GM12878 (cell line): ENCODE results near the gene SLC12A5. TPM values are rescaled to one million over a fixed set of nuclear protein-coding genes. Genes with fewer than 3 reads are reported as not detected.

Source experiments
- ATAC-seq: fragments of 200-7000 bp; cut with Tn5 transposase; 3 replicates; pipeline ENCODE4 v1.9.1; 2020; ENCODE audit warnings: mild to moderate bottlenecking, moderate library complexity
- BruUV-seq: library from RNA; stranded (reverse); fragments of 400-500 nt; replicated peaks from 2 replicates; lab custom pipeline; 2021; lab: Mats Ljungman, UMichigan
- CTCF ChIA-PET: fragments of 300-600 bp; sonication (Branson Sonifier 250); formaldehyde crosslinking; extraction: SDS; loops from one replicate; lab custom pipeline; 2021; ENCODE audit warnings: inconsistent platforms; lab: Yijun Ruan, JAX
- POLR2A ChIA-PET: fragments of 350-600 bp; formaldehyde crosslinking; extraction: SDS; loops from one replicate; lab custom pipeline; 2021; ENCODE audit warnings: inconsistent platforms; lab: Charles Lee
- RAD21 ChIA-PET: fragments of 300-600 bp; sonication (Branson Sonifier 250); formaldehyde crosslinking; loops from one replicate; lab custom pipeline; 2023; ENCODE audit warnings: antibody characterized with exemption; ENCODE audit not compliant: unreplicated experiment; lab: Charles Lee
- SMC1A ChIA-PET: fragments of 300-600 bp; sonication (Branson Sonifier 250); formaldehyde crosslinking; loops from one replicate; lab custom pipeline; 2023; ENCODE audit not compliant: unreplicated experiment, uncharacterized antibody; lab: Charles Lee
- DNase-seq: peaks from one replicate; pipeline ENCODE4 v3.0.0-alpha.2; 2011; ENCODE audit warnings: low read depth, low spot score
- FAIRE-seq: peaks from 3 replicates; lab custom pipeline; 2011; peaks lifted over from hg19 to GRCh38; lab: Jason Lieb, UNC
- H2AFZ ChIP-seq: 2 replicates; pipeline ENCODE4 v1.6.0; 2011; ENCODE audit warnings: low read depth, low read length, control low read depth; ENCODE audit not compliant: control insufficient read depth
- H3K27ac ChIP-seq: 2 replicates; pipeline ENCODE4 v1.5.1; 2011; ENCODE audit warnings: control low read depth; ENCODE audit not compliant: control insufficient read depth, insufficient read depth
- H3K27me3 ChIP-seq, 2 experiments: replicated peaks in 1 of 2; 2 replicates each; pipeline versions ENCODE4 v1.6.0 to v1.6.1; 2011; ENCODE audit warnings: low read length in 1 of 2; ENCODE audit not compliant: control insufficient read depth in 2 of 2, insufficient read depth in 2 of 2
- H3K36me3 ChIP-seq, 2 experiments: 2 replicates each; pipeline ENCODE4 v1.5.1; 2011; ENCODE audit warnings: low read length in 1 of 2; ENCODE audit not compliant: control insufficient read depth in 2 of 2, insufficient read depth in 2 of 2
- H3K4me1 ChIP-seq: 2 replicates; pipeline ENCODE4 v1.6.1; 2011; ENCODE audit warnings: mild to moderate bottlenecking, low read length, moderate library complexity, mixed read lengths; ENCODE audit not compliant: control insufficient read depth, insufficient read depth
- H3K4me2 ChIP-seq: 2 replicates; pipeline ENCODE4 v1.6.0; 2011; ENCODE audit warnings: control low read depth; ENCODE audit not compliant: control insufficient read depth, insufficient read depth
- H3K4me3 ChIP-seq: fragments of 200-600 bp; sonication (generic); 2 replicates; pipeline ENCODE4 v1.5.1; 2016
- H3K79me2 ChIP-seq: 2 replicates; pipeline ENCODE4 v1.6.0; 2011; ENCODE audit warnings: low read length; ENCODE audit not compliant: control insufficient read depth, insufficient read depth
- H3K9ac ChIP-seq: 2 replicates; pipeline ENCODE4 v1.8.0; 2011; ENCODE audit warnings: low read length, control low read depth, mixed read lengths; ENCODE audit not compliant: control insufficient read depth, insufficient read depth
- H3K9me3 ChIP-seq: replicated peaks from 3 replicates; pipeline ENCODE4 v1.5.1; 2011; ENCODE audit warnings: mild to moderate bottlenecking, low read length; ENCODE audit not compliant: control insufficient read depth, insufficient read depth
- H4K20me1 ChIP-seq: 2 replicates; pipeline ENCODE4 v1.6.0; 2011; ENCODE audit not compliant: control insufficient read depth, insufficient read depth
- PRDM15 ChIP-seq: fragments of 450-650 bp; formaldehyde crosslinking; IDR thresholded peaks from 2 replicates; pipeline ENCODE4 v1.4.0; 2020; ENCODE audit warnings: mild to moderate bottlenecking, moderate library complexity
- ZNF207 ChIP-seq: fragments of 450-650 bp; IDR thresholded peaks from 2 replicates; pipeline ENCODE4 v1.6.1; 2014; ENCODE audit warnings: antibody characterized with exemption, mild to moderate bottlenecking, borderline replicate concordance
- WGBS: methylation state at CpG from one replicate; pipeline ENCODE4 v1.1.6; 2016; ENCODE audit warnings: low lambda C conversion rate; ENCODE audit not compliant: insufficient replicate concordance, insufficient coverage; ENCODE audit errors: missing lambda C conversion rate; 5-methylcytosine and 5-hydroxymethylcytosine counted together
- in situ Hi-C: fragments of 300-500 bp; cut with MboI; formaldehyde crosslinking; loops from 9 replicates; pipeline ENCODE4 v1.14.3; 2018; ENCODE audit warnings: mixed read lengths
- intact Hi-C: fragments of 100-400 bp; cut with micrococcal nuclease; formaldehyde crosslinking; loops from one replicate; pipeline ENCODE4 v1.14.2; 2022; ENCODE audit not compliant: unreplicated experiment
- polyA plus RNA-seq, 11 experiments: library from polyadenylated mRNA; depleted of rRNA in 4 of 11; unstranded in 6 of 11; stranded (reverse) in 5 of 11; fragments of >200 nt; fragmentation: Nextera tagmentation in 4 of 11; fragmentation: Illumina TruSeq in 1 of 11; extraction: Ambion mirVana in 4 of 11; extraction: Trizol in 1 of 11; gene quantifications; 1 replicate in 1 of 11; 2 replicates in 10 of 11; pipeline versions ENCODE4 v1.2.1 to v1.2.3, GENCODE V29; 2011 to 2016; ENCODE audit warnings: inconsistent platforms in 2 of 11, missing spikeins in 2 of 11, low read depth in 1 of 11
- total RNA-seq, 4 experiments: library from RNA; depleted of rRNA in 3 of 4; stranded (reverse); fragments of >200 nt in 3 of 4; fragmentation: Illumina TruSeq in 1 of 4; extraction: Trizol in 1 of 4; gene quantifications; 2 replicates each; pipeline versions ENCODE4 v1.2.1 to v1.2.3, GENCODE V29; 2013 to 2021

Gene SLC12A5
- total and polyA plus RNA-seq, 10 of the 15 experiments (the other 5 are each of a cell fraction or from before 2014, with no cell fraction given), result 0.26 to 2.7 (median 1.2) TPM

GRCh38 chr20:46065691-46066090, 36.7 kb downstream of the SLC12A5 start:
- no TSS peak for BruUV-seq
- H3K79me2 ChIP-seq, result no peaks in the 10 kb centered on the region
- no peaks in the 10 kb centered on the region for H3K27me3 ChIP-seq
- 99% methylated on average over 3 of the region's 3 CpGs for WGBS
- H3K9ac ChIP-seq, result no peak overlapping the region
- ATAC-seq (no peak), DNase-seq (no peak), FAIRE-seq (no peak)
- POLR2A ChIA-PET, result interaction anchor here (1.4 kb wide), 1 partner anchor 14 kb away, joined by 3 read pairs; no protein-coding TSS in a partner anchor
- intact Hi-C loops (no loop called here), in situ Hi-C loops (no loop called here)
- no peak overlapping the region for H3K4me3 ChIP-seq
- no peak overlapping the region for H2AFZ ChIP-seq
- SMC1A ChIA-PET, result no interaction called here
- TF ChIP-seq ZNF207 (no peak), PRDM15 (no peak)
- RAD21 ChIA-PET, result no interaction called here
- CTCF ChIA-PET, result interaction anchor here (0.8 to 1.6 kb wide), 4 partner anchors 15 to 51 kb away, joined by 3 to 6 read pairs (median 4); no protein-coding TSS in a partner anchor
- H3K36me3 ChIP-seq, result peaks cover 13 to 66% of the 10 kb centered on the region in 2 experiments
- no peak overlapping the region for H3K4me2 ChIP-seq
- no peaks in the 10 kb centered on the region for H3K9me3 ChIP-seq
- H3K4me1 ChIP-seq, result peaks cover 18% of the 10 kb centered on the region; the same call in 1 of the 2 replicates
- H3K27ac ChIP-seq, result no peak overlapping the region
- no peaks in the 10 kb centered on the region for H4K20me1 ChIP-seq
